Ammon's horn (tissue), 1 donor: ENCODE data around the gene ZNF549.

ENCODE experiments used
- DNase-seq: peaks from one replicate; pipeline ENCODE4 v3.0.0-alpha.2; 2016; ENCODE audit warnings: low spot score

ZNF549 gene

DNA sequence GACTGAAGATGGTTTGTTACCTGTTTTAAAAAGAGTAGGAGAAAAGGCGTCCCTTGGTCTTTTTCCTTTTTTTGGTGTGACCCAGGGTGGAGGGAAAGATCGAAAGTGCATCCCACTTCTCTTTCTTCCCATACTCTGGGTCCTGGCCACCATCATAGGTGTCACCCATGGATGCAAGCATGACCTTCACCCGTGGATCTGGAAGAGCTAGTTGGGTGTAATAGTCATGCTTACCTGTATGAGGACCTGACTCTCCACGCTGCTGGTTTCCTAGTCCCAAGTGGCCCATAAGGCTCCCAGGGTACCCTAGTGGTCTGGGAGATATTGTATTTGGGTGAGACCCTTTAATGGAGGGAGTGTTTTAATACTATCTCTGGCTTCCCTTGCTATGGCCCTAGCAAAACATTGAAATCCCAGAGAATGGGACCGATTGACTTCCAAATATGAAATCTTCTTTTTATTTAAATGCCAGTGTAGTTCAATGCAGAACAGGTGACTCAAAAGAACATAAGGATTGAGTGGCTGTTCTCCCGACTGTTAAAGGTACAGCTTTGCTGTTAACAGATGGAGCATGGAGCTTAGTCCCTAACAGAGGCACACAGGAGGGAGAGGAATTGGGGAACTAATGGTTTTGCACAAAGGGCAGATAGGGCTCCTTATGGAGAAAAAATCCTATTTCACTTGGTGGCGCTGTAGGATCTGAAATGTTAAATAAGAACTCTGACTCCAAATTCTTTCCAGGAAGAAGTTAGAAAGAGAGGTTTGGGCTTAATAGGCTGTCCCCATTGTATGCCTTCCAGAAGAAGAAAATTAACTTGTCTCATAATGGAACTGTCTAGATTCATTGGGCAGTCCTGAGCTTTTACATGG, 39.5 kb downstream of the ZNF549 start:
- no peak for DNase-seq

- DNase-seq, result no peak
Measured at GRCh38 chr19:57570707-57571106, 43.6 kb downstream of the ZNF549 start.

- no peak for DNase-seq
Measured at GRCh38 chr19:57572415-57572947, 45.3 kb downstream of the ZNF549 start.

- no peak for DNase-seq
Measured at GRCh38 chr19:57576661-57577060, 49.5 kb downstream of the ZNF549 start.

DNA sequence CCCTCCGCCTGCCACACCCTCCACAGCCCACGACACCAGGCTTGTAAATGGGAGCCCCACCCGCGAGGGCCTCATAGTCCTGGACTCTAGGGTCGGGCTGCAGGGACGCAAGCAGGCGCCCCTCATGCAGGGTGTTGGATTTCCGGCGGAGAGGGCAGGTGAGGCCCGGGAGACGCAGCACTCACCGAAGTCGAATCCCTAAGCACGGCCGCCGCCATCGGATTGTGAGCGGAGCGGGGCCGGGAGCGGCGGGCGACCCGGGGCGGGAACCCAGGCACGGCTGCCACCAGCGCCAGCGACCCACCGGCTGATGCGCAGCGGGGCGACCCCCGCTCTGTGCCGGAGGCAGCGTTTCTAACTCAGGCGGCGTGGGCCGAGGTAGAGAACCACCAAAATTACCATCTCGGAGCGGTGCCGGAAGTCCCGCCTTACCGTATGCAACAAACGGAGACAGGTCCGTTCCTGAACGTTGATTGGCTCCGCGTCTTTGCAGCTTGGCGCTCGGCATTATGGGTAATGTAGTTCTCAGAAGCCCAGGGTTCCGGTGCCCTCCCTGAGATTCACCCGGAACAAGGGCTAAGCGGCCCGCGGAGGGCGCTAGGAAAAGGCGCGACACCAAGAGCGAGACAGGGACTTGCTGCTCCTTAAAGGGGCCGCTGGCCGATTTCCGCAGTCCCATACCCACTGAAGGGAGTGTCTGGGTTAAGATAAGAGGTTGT, 51.5 kb downstream of the ZNF549 start, which contains the start of gene ZNF416:
ZNF416 (minus strand) TSS at position 425 of the 719 bp plus-strand sequence; CDS start at position 218, 207 bp downstream.
- peak; percentile 99 for DNase-seq

DNA sequence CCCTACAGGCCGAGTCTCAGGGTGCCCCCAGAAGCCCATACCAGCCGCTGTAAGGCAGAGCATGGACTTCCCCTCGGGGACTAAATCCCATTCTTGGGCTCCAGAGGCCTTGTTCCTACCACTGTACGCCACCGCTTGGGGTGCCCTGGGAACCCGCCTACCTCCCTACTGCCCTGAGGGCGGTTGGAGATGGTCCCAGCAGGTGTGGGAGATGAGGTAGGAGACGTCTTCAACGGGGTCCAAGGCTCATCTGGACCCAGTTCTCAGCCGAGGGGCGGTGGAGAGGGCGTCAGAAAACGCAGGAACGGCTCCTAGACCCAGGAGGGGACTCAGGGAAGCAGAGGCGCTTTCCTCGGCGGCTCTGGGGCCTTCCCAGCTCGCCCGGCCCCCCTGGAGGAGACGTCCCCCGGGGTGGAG, 56.0 kb downstream of the ZNF549 start:
- DNase-seq, result no peak

DNA sequence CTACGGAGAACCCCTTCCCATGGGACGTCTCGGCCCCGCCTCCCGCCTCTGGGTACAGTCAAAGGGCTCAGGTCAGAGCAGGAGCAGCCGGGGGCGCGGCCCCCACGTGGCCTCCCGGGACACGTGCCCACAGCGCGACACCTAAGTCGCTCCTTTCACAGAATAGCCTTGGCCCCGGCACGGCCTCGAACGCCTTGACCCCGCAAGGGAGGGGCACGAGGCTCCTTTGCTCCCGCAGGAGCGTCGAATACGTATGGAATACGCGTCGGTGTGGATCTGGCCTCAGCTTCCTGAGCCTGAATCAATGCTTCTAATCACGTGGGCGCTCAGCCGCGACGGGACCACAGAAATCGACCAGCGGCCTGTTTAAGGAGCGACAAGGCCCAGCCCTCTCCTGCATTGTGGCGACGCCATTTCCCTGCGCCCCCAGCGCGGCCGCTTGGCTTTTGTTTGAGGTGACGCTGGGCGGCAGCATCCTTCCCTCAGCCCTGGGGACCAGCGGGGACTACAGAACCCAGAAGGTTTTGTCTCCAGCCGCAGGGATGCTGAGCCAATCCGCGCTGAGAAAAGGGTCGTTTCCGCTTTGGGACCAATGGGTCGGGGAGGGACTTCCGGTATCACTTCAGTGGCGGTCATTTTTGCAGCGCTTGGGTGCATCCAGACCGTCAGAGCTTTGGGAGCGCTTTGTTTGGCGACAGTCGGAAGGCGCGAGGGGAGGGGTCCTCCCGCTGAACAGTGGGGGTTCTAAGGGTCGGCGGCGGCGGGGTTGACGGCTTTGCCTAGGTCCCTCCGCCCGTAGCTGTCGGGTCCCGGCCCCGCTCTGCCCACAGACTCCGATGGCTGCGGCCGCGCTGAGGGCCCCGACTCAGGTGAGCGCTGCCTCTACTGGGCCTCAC, 56.6 kb downstream of the ZNF549 start, which contains the start of gene ZIK1:
ZIK1 (plus strand) TSS at position 625 of the 896 bp plus-strand sequence; CDS start at position 837, 212 bp downstream.
- DNase-seq, result peak; percentile 98

- no peak for DNase-seq
Measured at GRCh38 chr19:57587529-57587928, 60.4 kb downstream of the ZNF549 start.

GRCh38 chr19:57599377-57599760, 72.2 kb downstream of the ZNF549 start:
- DNase-seq, result no peak

DNA sequence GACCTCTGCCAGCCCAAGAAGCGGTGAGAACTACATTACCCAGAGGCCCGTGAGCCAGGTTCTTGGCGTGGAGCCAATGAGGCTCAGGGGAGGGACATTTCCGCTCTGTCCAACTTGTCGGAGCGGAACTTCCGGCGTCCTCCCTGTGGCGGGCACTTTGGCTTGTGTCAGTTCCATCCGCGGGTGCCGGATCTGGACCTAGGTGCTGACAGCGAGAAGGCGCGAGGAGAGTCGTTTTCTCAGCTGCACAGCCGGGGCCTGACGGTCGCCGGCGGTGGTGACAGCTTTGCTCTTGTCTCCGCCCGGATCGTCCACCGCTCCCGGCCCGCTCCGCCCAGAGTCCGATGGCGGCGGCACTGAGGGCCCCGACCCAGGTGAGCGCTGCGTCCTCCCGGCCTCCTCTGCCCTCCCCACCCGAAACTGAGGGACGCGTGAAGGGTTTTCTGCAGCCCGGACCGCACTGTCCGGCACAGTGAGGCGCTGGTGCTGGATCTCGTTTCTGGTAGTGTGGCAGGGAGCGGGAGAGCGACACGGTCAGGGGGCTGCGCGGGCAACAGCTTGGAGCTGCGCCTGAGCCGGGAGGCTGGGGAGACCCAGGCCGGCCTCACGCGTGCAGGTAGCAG, 72.7 kb downstream of the ZNF549 start, which contains the start of gene ZNF530:
ZNF530 (plus strand) TSS at position 125 of the 623 bp plus-strand sequence. CDS start 4,461 bp downstream, outside the sequence.
- peak; percentile 94 for DNase-seq

GRCh38 chr19:57606931-57607330, 79.8 kb downstream of the ZNF549 start:
- DNase-seq, result no peak
